ENCODE measurements around the gene N4BP2.
"Not testable (repeated sequence)": the region's sequence is repeated elsewhere in the genome, so short reads cannot be mapped to it uniquely, and the experiment has no call there.

The N4BP2 gene

DNA sequence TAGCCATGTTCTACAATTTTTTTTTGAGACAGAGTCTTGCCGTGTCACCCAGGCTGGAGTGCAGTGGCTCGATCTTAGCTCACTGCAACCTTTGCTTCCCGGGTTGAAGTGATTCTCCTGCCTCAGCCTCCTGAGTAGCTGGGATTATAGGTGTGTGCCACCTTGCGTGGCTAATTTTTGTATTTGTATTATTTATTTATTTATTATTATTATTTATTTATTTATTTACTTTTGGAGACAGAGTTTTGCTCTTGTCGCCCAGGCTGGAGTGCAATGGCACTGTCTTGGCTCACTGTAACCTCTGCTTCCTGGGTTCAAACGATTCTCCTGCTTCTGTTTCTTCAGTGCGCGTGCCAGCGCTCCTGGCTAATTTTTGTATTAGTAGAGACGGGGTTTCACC lies 36.8 kb downstream of the N4BP2 start:
- not testable (repeated sequence) for DNase-seq

DNA sequence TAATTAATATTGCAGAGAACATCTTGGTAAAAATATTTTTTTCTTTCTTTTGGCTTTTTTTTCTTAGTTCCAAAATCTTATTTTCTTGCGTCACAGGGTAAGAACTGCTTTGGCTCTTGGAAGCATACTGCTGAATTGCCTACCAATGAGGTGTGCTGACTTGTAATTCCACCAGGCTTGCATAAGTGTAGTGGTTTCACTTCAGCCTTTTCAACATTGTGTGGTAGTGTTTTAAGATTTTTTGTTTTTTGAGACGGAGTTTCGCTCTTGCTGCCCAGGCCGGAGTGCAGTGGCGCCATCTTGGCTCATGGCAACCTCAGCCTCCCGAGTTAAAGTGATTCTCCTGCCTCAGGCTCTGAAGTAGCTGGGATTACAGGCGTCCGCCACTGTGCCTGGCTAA lies 42.4 kb downstream of the N4BP2 start:
- peak; percentile 38 to 48 for DNase-seq

DNA sequence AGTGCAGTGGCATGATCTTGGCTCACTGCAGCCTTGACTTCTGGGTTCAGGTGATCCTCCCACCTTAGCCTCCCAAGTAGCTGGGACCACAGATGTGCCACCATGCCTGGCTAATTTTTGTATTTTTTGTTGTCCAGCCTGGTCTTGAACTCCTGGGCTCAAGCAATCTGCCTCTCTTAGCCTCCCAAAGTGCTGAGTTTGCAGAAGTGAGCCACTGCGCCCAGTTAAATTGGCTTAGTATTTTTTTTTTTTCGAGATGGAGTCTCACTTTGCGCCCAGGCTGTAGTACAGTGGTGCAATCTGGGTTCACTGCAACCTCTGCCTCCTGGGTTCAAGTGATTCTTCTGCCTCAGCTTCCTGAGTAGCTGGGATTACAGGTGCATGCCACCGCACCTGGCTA lies 50.5 kb downstream of the N4BP2 start:
- DNase-seq: not testable (repeated sequence)

DNA sequence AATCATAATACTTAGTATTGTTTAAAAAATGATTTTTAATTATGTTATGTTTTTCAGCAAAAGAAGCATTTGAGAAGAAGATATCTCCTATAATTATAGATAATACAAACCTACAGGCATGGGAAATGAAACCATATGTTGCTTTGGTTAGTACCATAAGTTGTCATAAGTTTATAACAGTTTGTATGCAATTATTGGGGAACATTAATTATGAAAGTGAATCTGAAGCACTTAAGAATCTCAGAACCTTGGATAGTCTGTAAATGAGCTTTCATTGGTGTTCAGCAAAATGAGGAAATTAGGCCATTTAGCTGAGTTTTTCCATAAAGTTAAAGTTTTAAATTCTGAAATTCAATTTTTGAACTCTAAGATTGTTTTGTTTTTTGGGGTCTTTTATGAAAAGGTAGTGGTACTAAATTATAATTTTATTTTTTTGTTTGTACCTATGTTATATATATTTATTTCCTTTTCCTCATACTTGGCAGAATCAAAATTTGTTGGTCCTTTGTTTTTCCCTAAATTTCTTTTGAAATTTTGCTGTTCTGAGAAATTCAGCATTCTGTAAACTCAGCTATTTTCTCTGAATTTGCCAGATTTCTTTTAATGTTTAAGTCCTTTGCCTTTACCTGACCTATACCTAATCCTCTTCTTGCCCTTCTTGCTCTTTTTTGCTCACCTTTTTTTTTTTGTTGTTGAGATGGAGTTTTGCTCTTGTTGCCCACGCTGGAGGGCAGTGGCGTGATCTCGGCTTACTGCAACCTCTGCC lies 55.6 kb downstream of the N4BP2 start:
- DNase-seq: no peak

DNA sequence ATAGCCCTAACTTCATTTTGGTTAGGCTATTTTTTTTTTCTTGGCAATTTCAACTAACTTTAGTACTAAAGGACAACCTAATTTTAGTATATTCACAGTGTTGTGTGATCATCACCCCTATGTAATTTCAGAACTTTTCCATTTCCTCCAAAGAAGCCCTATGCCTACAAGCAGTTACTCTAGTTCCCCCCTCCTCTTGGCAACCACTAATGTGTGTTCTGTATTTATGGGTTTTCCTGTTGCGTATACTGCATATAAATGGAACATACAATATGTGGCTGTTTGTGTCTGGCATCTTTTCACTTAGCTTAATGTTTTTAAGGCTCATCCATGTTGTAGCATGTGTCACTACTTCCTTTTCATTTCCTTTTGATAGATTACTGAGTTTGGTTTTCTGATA lies 57.6 kb downstream of the N4BP2 start:
- DNase-seq: peak; percentile 35 to 57

DNA sequence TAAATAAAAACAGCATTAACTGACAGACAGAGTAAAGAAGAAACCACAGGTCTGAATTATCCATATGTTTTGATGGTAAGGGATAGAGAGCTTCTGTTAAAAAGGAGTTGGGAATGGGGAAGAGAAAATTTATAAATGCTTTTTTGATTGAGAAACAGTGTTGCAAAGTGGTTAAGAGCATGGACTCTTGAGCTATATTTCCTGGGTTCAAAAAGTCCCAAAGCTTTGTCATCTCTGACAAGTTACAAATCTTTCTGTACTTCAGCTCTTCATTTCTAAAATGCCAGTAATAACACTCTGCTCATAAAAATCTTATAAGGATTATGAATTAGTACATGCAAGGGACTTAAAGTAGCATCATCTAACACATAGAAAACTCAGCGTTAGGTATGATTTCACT lies 62.2 kb downstream of the N4BP2 start:
- peak; percentile 40 to 51 for DNase-seq

DNA sequence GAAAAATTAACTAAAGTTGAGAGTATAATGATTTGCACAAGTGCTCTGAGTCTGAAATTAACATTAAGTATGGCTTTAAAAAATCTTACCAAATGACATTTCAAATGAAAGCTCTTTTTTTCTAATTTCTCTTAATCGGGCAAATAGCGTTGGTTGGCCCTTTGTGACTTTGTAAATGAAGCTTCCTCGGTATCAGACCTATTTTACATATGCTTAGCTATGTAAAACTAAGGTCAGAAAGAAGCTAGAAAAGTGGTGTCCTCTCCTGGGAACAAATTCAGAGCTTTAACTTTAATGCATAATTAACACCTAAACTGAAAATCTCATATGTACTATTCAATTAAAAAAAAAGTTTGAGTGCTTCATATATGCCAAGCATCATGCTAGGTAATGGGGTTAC lies 62.7 kb downstream of the N4BP2 start:
- no peak for DNase-seq

DNA sequence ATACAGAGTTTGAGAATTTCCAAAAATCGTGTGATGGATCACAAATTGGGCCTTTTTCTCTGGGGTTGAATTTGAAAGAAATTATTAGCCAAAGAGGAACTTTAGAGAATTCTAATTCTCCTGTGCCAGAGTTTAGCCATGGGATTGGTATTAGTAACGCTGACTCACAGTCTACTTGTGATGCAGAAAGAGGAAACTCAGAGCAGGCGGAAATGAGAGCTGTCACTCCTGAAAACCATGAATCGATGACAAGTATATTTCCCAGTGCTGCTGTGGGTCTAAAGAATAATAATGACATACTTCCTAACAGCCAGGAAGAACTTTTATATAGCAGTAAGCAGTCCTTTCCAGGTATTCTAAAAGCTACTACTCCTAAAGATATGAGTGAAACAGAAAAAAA lies 64.9 kb downstream of the N4BP2 start:
- peak; percentile 89 to 97 for DNase-seq

DNA sequence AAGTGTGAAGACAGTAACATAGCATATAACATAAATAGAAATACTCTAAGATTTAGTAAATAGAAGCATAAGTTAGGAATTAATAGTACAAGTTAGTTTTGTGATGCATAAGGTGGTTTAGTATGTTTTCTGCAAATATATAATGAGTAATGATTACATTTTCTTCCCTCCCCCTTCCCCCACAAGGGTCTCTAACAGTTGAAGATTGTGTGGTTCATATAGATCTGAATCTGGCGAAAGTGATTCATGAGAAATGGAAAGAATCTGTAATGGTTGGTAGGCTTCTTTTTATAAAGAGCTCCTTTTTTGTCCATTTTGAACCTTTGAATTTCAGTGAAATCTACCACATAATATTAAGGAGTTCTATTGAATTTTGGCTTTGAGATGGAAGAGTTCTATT lies 66.3 kb downstream of the N4BP2 start:
- DNase-seq: no peak

DNA sequence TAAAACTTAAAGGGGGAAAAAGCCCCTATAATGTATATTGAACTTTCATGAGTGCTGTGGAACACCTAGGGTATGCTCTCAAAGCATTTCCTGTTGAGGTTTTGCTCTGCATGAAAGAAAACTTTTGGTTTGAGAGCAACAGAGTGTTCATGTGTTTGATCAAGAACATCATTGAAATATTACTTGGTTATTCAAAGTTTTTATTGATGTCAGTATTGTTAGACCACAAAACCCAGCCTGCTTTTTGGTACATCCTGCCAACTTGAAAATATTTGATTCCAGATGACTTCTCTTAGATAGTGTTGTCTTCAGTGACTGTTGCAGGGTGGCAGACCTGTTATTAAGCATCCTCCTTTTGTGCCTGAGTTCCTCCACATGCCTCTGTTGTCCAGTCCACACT lies 68.0 kb downstream of the N4BP2 start:
- DNase-seq: no peak

DNA sequence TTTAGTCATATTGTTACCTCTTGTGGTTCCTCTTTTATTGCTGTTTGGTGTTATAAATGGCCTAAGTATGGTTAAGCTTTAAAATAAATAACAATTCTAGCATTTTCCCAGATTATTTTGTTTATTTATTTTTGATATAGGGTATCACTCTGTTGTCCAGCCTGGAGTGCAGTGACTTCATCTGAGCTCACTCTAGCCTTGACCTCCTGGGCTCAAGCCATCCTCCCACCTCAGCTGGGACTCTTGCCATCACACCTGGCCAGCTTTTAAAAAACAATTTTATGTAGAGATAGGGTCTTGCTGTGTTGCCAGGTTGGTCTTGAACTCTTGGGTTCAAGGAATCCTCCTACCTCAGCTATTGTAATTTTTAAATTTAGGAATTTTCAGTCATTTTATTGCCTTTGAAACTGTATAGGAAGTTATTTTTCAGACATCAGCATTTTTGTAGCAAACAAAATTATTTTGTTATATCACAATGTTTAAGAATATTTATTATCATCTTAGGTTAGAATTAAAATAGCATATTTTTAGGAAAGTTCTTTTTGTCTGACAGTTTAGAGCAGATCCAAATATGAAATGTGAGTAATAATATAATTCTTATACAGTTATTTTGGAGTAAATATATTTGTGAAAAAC lies 73.9 kb downstream of the N4BP2 start:
- DNase-seq: no peak

DNA sequence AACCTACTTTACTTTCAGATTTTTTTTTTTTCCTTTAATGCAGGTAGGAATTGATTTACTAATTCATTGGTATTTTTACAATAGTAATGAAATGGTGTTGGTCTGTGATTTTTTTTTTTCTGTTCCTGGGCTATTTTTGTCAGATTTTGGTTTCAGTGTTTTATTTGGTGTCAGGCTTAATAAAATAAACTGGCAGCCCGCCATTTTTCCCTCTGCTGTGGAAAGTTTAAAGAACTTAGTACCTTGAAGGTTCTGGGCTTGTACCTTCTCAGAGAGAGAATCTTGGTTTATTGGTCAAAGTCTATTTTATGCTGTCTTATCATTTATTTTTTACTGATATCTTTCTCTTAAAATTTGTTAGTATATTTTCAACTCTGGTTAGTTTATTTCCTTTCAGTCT lies 76.2 kb downstream of the N4BP2 start:
- no peak for DNase-seq

DNA sequence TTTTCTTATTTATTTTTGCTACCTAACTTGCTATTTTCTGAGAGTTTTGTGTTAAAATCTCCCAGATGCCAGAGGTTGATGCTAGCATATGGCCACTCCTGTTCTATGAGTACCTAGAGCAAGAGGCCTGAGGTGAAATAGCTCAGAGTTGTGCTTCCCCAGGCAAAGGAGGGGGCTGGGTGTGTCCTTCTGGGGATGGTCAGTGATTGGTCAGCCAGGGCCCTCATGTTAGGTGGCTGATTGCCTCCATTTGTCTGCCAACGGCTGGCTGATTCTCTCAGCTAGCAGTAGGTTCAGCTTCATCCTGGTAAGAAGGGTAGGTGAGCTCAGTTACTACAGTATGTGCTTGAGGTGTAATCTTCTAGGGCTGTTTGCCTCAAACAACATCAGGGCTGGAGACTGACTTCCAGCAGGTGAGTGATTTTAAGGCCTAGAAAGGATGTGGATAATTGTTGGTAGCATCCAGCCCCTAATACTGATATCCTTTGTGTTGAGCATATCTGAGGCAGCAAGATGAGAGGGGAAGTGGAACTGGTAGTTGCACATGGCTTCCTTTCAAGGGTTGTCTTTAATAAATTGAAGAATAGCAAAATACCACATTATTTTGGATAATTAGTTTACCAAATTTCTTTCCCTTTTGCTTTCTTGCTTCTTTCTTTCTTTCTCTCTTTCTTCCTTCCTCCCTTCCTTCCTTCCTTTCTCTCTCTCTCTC lies 77.7 kb downstream of the N4BP2 start:
- DNase-seq: no peak

DNA sequence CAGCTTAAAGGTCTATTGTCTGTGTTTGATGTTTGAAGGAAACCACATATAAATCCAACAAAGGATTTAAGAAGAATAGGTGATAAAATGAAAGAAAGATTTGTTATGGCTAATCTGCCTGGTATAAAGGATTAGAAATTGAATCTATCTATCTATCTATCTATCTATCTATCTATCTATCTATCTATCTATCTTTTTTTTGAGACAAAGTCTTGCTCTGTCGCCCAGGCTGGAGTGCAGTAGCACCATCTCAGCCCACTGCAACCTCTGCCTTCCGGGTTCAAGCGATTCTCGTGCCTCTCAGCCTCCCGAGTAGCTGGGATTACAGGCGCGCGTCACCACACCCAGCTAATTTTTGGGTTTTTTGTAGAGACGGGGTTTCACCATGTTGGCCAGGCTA lies 79.6 kb downstream of the N4BP2 start:
- not testable (repeated sequence) for DNase-seq

DNA sequence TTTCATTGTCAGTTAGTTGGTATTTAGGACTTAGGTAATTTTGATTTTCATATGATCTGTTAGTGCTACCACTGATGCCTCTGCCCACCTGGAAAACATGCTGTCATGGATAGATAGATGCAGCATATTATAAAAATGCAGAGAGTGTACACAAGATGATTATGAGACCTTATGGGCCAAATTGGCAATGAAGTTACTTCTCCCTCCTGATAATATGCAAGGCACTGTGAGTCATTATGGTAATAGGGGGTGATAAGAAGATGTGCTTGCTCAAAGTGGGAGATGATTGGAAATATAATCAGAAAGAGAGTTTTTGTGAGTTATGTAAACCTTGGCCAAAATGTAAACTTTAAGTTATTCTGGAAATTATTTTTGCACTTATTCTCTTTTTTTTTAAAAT lies 83.5 kb downstream of the N4BP2 start:
- DNase-seq: no peak

DNA sequence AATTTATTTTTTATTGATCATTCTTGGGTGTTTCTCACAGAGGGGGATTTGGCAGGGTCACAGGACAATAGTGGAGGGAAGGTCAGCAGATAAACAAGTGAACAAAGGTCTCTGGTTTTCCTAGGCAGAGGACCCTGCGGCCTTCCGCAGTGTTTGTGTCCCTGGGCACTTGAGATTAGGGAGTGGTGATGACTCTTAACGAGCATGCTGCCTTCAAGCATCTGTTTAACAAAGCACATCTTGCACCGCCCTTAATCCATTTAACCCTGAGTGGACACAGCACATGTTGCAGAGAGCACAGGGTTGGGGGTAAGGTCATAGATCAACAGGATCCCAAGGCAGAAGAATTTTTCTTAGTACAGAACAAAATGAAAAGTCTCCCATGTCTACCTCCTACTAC lies 83.9 kb downstream of the N4BP2 start:
- not testable (repeated sequence) for DNase-seq

DNA sequence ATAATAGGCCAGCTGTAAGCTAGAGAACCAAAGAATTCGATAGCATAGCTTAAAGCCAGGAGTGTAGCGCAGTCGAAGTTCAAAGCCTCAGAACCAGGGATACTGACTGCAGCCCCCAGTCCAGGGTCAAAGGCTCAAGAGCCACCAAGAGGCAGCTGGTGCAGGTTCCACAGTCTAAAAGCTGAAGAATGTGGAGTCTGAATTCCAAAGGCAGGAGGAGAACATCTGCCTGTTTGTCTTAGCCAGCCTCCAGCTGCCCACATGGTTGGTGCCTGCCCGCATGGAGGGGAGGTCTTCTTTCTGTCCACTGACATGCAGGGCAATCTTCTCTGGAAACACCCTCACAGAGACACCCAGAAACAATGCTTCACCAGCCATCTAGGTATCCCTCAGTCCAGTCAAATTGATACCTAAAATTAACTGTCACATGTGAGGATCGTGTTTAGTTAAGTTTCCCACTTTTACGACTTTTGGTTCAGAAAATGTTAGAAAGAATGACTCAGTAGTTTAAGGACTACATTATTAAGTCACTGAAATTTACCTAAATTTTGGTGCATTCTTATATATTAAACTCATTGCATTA lies 87.4 kb downstream of the N4BP2 start:
- no peak for DNase-seq

DNA sequence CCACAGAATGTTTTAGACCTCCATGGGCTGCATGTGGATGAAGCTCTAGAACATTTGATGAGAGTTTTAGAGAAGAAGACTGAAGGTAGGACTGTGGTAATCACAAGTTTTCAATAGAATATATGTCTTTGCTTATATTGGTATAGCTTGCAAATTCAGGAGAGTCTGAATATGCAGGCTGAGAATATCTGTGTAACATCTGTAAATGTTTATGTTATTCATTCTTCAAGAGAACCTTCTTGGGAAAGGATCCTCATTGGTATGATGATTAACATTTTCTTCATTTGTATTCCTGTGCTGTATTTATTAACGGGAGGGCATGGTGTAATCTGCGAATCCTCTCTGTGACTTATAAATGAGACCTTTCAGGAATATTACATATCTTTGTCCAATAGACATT lies 88.1 kb downstream of the N4BP2 start:
- no peak for DNase-seq

DNA sequence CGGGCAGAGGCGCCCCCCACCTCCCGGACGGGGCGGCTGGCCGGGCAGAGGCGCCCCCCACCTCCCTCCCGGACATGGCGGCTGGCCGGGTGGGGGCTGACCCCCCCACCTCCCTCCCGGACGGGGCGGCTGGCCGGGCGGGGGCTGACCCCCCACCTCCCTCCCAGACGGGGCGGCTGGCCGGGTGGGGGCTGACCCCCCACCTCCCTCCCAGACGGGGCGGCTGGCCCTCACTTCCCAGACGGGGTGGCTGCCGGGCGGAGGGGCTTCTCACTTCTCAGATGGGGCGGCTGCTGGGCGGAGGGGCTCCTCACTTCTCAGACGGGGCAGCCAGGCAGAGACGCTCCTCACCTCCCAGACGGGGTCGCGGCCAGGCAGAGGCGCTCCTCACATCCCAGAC lies 90.8 kb downstream of the N4BP2 start:
- DNase-seq: not testable (repeated sequence)

DNA sequence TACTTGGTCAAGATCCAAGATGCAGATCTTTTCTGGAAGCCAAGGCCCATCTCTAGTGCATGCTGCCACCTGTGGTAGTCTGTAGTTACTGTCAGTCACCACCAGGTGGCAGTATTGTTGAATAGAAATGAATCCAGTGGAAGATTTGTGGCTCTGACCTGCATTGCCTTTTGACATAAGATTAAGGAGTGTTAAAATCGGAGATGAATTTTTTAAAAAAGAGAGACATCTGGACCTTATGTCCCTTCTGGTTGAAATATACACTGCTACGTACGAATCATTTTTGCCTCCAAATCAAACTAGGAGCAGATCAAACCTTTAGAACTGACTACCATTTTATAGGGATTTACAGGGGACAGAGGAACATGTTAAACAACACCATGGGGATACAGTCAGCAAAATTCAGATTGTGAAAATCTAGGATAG lies 93.3 kb downstream of the N4BP2 start:
- peak; percentile 70 to 91 for DNase-seq

DNA sequence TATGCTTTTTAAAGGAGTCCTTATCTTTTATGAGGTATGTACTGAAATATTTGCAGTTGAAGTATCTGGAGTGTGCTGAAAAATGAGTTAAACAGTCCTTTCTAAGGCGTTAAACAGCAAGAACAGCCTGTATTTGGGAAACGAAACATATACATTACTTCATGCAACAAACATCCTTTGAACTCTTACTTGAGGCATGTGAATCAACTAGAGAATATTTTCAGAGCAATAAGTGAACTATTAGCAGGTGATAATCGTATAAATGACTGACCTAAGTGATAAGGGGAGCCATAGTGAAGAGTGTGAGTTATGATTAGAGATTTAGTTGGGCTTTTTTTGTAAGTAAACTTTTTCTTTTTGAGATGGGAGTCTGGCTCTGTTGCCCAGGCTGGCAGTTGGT lies 94.3 kb downstream of the N4BP2 start:
- DNase-seq: no peak

DNA sequence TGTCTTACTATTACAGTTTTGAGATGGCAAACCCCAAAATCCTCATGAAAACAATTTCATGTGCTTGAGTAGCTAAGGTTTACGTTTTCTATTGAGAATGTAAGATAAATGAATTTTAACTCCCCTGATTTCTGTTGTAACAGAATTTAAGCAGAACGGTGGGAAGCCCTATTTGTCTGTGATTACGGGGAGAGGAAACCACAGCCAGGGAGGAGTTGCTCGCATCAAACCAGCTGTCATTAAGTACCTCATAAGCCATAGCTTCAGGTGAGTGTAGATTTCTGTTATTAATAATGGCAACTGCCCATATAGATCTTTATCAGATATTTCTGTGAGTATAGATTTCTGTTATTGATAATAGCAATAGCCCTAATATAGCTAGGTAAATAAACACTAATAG lies 96.0 kb downstream of the N4BP2 start:
- no peak for DNase-seq

DNA sequence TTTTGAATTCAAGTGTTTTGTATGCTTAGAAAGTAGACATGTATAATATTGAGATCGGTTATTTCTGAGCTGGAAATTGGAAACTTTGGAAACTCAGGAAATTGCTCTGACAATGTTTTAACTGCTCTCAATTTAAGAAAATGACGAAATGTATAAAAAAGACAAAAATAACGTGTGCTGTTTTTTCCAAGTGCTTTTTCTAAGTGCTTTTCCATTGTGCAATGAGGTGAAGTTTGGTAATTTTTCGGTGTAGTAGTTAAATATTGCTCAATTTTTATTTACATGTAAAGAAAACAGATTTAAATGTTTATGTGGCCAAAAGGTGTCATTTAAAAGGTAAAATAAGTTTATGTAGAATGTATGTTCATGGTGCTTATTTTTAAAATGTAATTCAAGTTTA lies 100.8 kb downstream of the N4BP2 start:
- peak; percentile 71 to 82 for DNase-seq

DNA sequence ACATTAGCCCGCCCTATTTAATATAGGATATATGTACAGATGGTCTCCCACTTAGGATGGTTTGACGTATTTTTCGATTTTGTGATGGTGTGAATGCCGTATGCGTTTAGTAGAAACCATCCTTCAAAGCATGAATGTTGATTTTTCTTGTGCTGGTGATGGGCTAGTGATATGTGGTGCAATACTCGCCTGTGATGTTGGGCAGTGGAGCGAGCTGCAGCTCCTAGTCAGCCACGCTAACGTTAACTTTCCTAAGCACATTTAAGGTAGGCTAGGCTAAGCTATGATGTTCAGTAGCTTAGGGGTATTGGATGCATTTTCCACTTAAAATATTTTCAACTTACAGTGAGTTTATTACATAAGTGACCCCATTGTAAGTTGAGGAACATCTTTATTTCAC lies 103.6 kb downstream of the N4BP2 start:
- no peak for DNase-seq

Measured in inflammatory macrophage treated with lipopolysaccharide for 1 hour (primary cell).